HFFc6 (cell line): ENCODE data around the gene MED15. TPM values are rescaled to one million over a fixed set of nuclear protein-coding genes. Genes with fewer than 3 reads are reported as not detected.

Experiments
- DNase-seq: peaks from one replicate; pipeline ENCODE4 v3.0.0-alpha.2; 2018
- H3K27ac Mint-ChIP-seq: 2 replicates; pipeline ENCODE4 v1.8.0; 2020; ENCODE audit warnings: mild to moderate bottlenecking, mixed read lengths
- H3K27me3 Mint-ChIP-seq: 2 replicates; pipeline ENCODE4 v1.8.0; 2021; ENCODE audit warnings: mild to moderate bottlenecking, moderate library complexity, mixed read lengths; ENCODE audit not compliant: insufficient read depth
- H3K36me3 Mint-ChIP-seq: 2 replicates; pipeline ENCODE4 v1.8.0; 2021; ENCODE audit warnings: low read depth, mixed read lengths
- H3K4me1 Mint-ChIP-seq: 2 replicates; pipeline ENCODE4 v1.8.0; 2020; ENCODE audit warnings: low read depth, mixed read lengths
- H3K4me3 Mint-ChIP-seq: 2 replicates; pipeline ENCODE4 v1.8.0; 2020; ENCODE audit warnings: mild to moderate bottlenecking, moderate library complexity, mixed read lengths
- H3K9me3 Mint-ChIP-seq: 2 replicates; pipeline ENCODE4 v1.8.0; 2020; ENCODE audit warnings: mild to moderate bottlenecking, mixed read lengths
- total RNA-seq, 6 experiments: library from RNA; stranded (reverse); fragmentation: NEBNext Ultra II Directional; extraction: Animal tissue kit (Norgen Biotek cat#: 25700); gene quantifications; 2 replicates in 1 of 6; 3 replicates in 5 of 6; pipeline ENCODE4 v1.2.3, GENCODE V29; 2021
- TF ChIP-seq, protein P1 (sequence below): fragments of 200-600 bp; sonication (generic); IDR thresholded peaks from 2 replicates; pipeline ENCODE4 v1.5.0; 2021; ENCODE audit warnings: antibody characterized with exemption, mild to moderate bottlenecking

MED15 gene
- total RNA-seq, 6 experiments from 2014 or later = 128 to 148 (median 136) TPM

GRCh38 chr22:20621162-20621561, 113.8 kb downstream of the MED15 start:
- H3K9me3 Mint-ChIP-seq = no peaks in the 10 kb centered on the region
- no peaks in the 10 kb centered on the region for H3K36me3 Mint-ChIP-seq
- TF ChIP-seq, protein P1, sequence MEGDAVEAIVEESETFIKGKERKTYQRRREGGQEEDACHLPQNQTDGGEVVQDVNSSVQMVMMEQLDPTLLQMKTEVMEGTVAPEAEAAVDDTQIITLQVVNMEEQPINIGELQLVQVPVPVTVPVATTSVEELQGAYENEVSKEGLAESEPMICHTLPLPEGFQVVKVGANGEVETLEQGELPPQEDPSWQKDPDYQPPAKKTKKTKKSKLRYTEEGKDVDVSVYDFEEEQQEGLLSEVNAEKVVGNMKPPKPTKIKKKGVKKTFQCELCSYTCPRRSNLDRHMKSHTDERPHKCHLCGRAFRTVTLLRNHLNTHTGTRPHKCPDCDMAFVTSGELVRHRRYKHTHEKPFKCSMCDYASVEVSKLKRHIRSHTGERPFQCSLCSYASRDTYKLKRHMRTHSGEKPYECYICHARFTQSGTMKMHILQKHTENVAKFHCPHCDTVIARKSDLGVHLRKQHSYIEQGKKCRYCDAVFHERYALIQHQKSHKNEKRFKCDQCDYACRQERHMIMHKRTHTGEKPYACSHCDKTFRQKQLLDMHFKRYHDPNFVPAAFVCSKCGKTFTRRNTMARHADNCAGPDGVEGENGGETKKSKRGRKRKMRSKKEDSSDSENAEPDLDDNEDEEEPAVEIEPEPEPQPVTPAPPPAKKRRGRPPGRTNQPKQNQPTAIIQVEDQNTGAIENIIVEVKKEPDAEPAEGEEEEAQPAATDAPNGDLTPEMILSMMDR = no peak
- no peaks in the 10 kb centered on the region for H3K4me1 Mint-ChIP-seq
- no peak overlapping the region for H3K27ac Mint-ChIP-seq
- no peak for DNase-seq
- H3K27me3 Mint-ChIP-seq = peaks cover 21% of the 10 kb centered on the region
- H3K4me3 Mint-ChIP-seq = no peak overlapping the region

DNA sequence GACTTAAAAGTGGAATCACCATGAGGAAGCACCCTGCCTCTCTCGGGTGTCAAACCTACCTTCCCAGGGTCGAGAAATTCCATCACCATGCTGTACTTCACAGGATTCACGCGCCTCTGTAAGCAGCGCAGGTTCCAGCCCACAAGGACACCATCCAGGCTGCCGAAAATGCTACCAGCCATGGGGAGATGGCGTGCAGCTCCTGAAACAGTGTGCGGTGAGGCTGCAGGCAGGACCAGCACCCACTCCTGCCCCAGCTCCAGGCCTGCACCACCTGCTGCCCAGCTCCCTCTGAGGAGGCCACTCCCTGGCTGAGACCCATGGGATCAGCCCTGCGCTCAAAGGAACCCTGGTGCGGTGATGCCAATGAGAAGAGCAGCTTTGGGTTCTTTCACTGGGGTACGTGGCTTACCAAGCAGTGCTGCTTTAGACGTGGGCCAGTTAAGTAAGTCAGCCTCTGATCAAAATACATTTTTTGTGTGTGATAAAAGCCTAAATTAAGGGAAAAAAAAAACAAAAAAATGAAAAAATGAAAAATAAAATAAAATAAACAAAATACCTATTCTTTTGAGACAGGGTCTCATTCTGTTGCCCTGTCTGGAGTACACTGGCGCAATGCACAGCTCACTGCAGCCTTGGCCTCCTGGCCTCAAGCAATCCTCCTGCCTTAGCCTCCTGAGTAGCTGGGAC, 115.4 kb downstream of the MED15 start:
- Mint-ChIP-seq H3K27me3 (peaks cover 29% of the 10 kb centered on the region), H3K27ac (no peak overlapping the region), H3K4me3 (no peak overlapping the region), H3K9me3 (no peaks in the 10 kb centered on the region), H3K36me3 (no peaks in the 10 kb centered on the region), H3K4me1 (no peaks in the 10 kb centered on the region)
- DNase-seq = no peak
- TF ChIP-seq, protein P1 = no peak

GRCh38 chr22:20624161-20624616, 116.8 kb downstream of the MED15 start:
- Mint-ChIP-seq H3K27me3 (peaks cover 33% of the 10 kb centered on the region), H3K36me3 (no peaks in the 10 kb centered on the region), H3K4me3 (no peak overlapping the region), H3K9me3 (no peaks in the 10 kb centered on the region), H3K4me1 (no peaks in the 10 kb centered on the region), H3K27ac (no peak overlapping the region)
- TF ChIP-seq, protein P1 = no peak
- DNase-seq = peak; percentile 11

DNA sequence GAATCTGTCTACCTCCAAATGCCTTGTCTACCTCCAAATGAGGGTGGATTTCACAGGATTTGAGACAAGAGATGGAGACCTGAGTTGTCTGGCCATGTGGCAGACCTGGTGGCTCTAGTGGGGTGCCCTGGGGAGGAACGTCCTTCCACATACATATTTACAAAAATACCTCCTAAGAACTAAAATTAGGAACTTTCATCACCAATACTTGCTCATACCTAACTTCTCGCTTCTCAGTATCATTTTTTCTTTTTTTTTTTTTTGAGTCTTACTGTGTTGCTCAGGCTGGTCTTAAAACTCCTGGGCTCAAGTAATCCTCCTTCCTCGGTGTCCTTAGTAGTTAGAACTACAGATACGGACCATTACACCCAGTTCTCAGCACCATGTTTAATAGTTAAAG, 117.9 kb downstream of the MED15 start:
- TF ChIP-seq, protein P1 = no peak
- H3K27ac Mint-ChIP-seq = no peak overlapping the region
- no peaks in the 10 kb centered on the region for H3K9me3 Mint-ChIP-seq
- H3K36me3 Mint-ChIP-seq = no peaks in the 10 kb centered on the region
- no peaks in the 10 kb centered on the region for H3K4me1 Mint-ChIP-seq
- H3K27me3 Mint-ChIP-seq = peaks cover 33% of the 10 kb centered on the region
- no peak for DNase-seq
- no peak overlapping the region for H3K4me3 Mint-ChIP-seq

GRCh38 chr22:20626811-20627210, 119.4 kb downstream of the MED15 start:
- no peaks in the 10 kb centered on the region for H3K4me1 Mint-ChIP-seq
- H3K27ac Mint-ChIP-seq = no peak overlapping the region
- no peak overlapping the region for H3K4me3 Mint-ChIP-seq

More at GRCh38 chr22:20626811-20627210, 119.4 kb downstream of the MED15 start:
- H3K36me3 Mint-ChIP-seq = no peaks in the 10 kb centered on the region
- no peaks in the 10 kb centered on the region for H3K9me3 Mint-ChIP-seq
- peaks cover 38% of the 10 kb centered on the region for H3K27me3 Mint-ChIP-seq
- DNase-seq = no peak
- TF ChIP-seq, protein P1 = no peak
